Measurements from ENCODE around the gene ZFP36L1.

The ZFP36L1 gene, protein sequence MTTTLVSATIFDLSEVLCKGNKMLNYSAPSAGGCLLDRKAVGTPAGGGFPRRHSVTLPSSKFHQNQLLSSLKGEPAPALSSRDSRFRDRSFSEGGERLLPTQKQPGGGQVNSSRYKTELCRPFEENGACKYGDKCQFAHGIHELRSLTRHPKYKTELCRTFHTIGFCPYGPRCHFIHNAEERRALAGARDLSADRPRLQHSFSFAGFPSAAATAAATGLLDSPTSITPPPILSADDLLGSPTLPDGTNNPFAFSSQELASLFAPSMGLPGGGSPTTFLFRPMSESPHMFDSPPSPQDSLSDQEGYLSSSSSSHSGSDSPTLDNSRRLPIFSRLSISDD

DNA sequence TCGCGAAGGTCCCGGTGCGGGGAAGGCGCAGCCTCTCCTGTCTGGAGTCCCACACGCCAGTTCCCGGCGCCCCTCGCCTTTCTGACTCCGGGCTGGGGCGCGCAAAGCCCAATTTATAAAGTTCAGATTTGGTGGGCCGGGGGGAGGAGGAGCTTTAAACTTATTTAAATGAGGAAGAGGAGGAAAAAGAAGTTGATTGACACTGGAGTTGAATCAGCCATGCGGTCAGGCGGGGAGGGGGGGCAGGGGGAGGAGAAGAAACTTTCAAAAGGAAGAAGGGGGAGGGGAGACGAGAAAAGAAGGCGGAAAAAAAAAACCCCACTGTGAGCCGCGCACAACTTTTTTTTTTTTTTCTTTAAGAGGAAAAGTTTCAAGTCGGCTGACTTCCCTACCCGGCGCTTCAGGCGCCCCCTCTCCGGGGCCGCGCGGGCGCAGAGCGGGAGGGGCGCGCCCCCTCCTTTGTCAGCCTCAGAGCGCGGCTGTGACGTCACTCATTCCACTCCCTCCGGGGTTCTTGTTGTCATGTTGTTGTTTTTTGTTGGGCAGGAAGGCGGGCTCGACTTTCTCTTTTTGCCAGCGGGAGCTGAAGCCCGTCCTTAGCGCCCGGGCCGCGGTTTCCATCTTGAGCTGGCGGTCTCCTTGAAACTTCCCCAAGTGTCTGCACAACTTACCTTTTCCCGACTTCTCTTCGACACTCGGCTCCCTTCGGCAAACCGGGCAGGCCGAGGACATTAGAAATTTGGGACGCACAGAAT lies at the start of gene ZFP36L1:
Gene ZFP36L1, minus strand, starts transcription at position 89 of the 755 bp plus-strand sequence. CDS start 129 bp downstream, outside the sequence.
- peak; percentile 97 for DNase-seq (ENCODE audit: low spot score)

DNA sequence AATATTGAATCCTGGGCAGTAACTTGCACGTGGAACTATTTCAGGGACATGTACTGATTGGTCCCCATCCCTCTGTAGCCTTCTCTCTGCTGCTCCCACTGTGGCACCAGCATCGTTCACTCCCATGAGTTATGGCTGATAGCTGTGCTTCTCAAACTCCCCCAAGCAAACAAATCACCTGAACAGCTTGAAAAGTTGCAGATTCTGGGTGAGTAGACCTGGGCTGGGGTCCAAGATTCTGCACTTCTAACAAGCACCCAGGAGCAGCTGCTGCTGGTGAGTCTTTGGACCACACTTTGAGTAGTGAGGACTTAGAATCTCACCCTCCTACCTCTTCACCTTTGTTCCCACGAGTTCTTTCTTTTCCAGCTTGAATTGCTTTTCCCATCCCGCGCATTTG lies 49.4 kb upstream of the ZFP36L1 start:
- DNase-seq (ENCODE audit: low spot score) = no peak

DNA sequence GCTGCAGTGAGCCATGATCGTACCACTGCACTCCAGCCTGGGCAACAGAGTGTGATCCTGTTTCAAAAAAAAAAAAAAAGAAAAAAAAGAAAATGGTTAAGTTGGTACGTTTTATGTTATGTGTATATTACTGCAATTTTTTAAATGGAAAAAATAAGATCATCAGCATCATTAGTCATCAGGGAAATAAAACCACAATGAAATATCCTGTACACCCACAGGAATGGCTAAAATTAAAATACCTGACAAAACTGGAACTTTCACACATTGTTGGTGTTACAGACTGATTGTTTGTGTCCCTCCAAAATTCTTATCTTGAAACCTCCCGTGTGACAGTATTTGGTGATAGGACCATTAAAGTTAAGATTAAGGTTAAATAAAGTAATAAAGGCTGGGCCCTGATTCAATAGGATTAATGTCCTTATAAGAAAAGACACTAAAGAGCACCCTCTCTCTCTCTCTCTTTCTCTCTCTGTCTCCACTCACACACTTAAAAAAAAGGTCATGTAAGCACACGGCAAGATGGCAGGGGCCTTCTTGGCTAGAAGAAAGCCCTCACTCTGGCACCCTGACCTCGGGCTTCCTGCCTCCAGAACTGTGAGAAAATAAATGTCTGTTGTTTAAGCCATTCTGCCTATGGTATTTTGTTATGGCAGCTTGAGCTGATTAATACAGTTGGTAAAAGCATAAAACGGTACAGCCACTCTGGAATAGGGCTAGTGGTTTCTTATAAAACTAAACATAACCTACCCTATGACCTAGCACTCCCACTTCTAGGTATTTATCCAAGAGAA lies 48.3 kb upstream of the ZFP36L1 start:
- DNase-seq (ENCODE audit: low spot score) = peak; percentile 26

DNA sequence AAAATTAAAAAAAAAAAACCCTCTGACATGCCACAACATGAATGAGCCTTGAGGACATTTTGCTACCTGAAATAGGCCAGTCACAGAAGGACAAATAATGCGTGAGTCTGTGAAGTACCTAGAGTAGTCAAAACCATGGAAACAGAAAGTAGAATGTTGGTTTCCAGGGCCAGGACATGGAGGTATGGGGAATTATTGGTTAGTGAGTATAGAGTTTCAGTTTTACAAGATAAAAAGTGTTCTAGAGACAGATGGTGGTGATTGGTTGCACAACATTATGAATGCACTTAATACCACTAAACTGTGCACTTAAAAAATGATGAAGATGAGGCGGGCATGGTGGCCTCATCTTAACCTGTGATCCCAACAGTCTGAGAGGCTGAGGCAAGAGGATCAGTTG lies 47.6 kb upstream of the ZFP36L1 start:
- no peak for DNase-seq (ENCODE audit: low spot score)

DNA sequence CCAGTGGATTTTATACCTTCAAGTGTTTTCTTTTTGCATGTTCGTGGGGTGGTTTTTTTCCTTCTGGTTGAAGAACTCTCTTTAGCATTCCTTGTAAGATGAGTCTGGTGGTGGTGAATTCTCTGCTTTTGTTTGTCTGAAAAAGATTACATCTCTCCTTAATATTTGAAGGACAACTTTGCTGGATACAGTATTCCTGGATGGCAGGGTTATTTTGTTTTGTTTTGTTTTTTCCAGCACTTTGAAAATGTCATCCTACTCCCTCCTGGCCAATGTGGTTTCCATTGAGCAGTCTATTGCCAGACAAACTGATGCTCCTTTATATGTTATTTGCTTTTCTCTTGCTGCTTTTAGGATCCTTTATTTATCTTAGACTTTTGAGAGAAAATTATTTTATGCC lies 43.2 kb upstream of the ZFP36L1 start:
- no peak for DNase-seq (ENCODE audit: low spot score)

DNA sequence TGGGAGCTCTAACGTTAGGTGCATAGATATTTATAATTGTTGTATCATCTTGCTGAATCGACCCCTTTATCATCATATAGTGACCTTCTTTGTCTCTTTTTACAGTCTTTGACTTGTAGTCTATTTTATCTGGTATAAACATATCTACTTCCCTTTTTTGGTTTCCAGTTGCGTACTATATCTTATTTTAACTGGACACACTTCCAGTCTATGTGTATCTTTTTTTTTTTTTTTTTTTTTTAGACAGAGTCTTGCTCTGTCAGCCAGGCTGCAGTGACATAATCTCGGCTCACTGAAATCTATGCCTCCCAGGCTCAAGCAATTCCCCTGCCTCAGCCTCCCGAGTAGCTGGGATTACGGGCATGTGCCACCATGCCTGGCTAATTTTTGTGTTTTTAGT lies 41.9 kb upstream of the ZFP36L1 start:
- no peak for DNase-seq (ENCODE audit: low spot score)

DNA sequence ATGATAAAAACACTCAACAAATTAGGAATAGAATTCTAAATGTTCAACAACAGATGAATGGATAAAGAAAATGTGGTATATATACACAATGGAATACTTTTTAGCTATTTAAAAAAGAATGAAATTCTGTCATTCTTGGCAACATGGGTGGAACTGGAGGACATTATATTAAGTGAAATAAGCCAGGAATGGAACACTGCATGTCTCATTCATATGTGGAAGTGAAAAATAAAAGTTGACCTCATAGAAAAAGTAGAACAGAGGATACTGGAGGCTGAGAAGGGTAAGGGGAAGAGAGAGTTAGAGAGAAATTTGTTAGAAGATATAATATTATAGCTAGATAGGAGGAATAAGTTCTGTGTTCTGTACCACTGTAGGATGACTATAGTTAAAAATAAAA lies 35.8 kb upstream of the ZFP36L1 start:
- no peak for DNase-seq (ENCODE audit: low spot score)

DNA sequence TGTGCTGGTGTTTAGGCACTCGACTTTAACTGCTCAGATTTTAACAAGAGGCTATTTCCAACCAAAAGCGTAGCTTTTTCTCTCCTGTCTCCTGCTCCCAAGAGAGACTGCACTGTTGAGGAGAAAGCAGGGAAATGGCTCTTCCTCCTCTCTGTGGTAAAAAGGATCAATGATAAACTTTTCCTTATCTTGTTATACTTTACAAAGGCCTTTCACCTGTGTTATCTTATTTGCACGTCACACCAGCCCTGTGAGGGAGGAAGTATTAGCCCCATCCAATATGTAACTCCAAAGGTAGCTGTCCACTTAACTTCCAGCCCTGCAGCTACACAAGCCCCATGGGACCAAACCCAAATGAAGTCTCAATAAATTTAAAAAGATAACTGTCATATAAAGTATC lies 32.9 kb upstream of the ZFP36L1 start:
- DNase-seq (ENCODE audit: low spot score) = no peak

DNA sequence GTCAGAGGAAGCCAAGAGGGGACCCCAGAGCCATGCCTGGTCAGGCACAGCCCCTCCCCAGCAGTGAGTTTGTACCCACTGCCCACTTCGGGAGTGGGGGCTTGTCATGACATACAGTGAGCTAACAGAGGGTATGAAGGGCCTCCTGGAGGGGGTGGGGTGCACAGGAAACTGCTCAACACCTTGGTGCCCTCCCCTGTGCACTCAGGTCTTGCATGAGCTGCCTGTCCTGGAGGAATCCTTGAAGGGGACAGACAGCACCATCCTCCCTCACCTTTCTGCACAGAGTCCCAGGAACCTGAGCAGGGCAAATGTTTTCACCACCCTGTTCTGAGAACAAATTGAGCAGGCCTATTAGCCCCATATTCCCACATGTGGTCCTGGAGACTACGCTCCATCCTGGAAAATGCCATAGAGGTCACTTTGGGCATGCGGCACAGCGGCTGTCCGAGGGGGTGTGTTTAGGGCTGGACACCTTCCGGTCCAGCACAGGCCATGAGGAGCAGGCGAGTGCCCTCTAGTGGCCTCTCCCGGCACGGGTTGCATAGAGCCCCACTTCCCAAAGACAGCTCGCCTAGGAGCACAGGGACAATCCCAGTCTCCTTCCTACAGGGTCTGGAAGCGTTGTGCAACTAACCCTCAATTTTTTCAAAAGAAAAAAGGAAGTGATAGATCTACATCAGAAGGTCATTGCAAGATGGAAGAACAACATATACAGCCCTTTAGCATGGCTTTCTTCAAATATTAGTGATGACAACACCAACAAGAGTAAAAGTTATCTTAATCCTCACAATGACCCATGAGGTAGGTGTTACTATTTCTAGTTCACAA lies 31.9 kb upstream of the ZFP36L1 start:
- DNase-seq (ENCODE audit: low spot score) = peak; percentile 70

DNA sequence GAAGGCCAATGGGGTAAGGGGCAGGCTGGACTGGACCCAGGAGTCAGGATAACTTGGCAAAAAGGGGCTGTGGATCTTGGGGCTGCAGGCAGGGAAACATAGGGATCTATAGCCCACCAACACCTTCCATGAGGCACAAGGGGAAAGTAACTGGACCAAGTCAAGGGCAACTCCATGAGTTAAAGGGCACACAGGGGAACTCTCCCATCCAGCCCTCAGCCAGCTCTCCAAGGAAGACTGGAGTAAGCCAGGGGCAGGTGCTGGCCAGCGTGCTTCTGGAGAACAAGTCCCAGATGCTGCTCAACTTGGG lies 31.3 kb upstream of the ZFP36L1 start:
- no peak for DNase-seq (ENCODE audit: low spot score)

DNA sequence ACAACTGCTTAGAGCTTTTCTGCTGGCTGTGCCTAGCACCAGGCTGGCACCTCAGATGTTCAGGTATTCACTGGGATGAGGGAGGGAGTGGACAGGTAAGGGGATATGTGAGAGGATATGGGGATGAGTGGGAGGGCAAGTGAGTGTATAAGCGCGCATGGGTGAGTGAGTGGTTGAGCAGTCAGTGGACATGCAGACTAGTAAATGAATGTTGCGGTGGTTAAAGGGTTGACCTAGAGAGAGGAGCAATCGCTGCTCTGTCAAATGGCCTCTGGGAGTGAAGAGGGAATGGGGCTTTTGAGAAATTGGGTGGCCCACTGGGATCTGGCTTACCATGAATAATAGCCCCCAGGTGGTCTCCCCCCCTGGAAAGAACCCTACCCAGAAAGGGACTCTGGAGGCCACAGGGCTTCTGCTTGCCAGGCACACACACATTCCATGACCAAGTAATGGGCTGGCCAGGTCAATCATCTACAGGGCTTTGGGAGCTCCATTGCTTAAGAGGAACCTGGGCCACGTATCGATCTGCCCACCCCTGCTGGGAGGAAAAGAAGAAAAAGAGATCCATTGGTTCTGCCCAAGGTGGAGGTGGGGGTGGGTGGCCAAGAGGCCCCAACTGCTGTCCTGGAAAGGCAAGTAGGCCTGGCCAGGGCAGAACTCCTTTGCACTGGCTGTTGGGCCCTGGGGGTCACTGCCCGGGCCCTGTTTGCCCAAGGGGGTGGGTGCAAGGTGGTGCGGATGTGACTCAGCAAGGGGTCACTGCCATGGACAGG lies 30.8 kb upstream of the ZFP36L1 start:
- no peak for DNase-seq (ENCODE audit: low spot score)

DNA sequence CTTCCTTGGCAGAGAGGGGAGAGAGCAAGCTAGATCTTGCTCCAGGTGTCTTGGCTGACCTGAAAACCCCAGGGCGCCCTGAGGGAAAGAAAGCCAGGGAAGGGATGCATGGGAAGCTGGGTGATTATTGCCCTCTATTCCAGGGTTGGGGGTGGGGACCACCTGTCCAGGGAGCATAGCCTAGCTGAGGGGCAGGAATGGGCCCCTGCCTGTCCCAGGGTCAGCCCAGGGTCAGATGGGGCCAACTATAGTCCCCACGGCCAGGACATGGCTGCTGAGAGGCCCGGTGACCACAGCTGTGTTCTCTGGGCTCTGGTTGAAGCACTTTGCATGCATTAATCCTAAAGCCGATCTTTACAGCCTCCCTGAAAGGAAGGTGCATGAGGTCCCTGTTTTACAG lies 30.1 kb upstream of the ZFP36L1 start:
- no peak for DNase-seq (ENCODE audit: low spot score)

DNA sequence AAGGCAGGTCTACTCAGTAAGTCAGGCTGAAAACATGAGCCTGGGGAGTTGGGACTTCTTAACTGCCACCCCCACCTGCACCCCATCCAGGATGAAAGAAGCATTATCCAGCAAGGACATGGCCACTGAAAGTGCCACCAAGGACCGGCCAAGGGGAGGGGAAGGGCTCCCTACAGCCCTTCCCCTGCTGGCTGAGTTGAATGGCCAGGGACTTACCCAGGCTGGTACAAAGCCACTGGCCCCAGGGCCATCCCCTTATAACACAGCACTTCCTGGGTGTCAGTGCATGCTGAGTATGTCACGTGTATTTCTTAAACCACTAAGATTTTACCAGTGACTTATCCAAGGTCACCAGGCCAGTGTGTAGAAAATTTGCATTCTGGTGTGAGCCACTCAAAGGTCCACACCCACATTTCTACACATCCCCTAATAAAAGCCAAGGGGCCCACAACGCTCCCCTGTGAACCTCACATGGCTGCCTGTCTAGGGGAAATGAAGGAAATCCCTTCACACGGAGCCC lies 29.3 kb upstream of the ZFP36L1 start:
- DNase-seq (ENCODE audit: low spot score) = no peak

DNA sequence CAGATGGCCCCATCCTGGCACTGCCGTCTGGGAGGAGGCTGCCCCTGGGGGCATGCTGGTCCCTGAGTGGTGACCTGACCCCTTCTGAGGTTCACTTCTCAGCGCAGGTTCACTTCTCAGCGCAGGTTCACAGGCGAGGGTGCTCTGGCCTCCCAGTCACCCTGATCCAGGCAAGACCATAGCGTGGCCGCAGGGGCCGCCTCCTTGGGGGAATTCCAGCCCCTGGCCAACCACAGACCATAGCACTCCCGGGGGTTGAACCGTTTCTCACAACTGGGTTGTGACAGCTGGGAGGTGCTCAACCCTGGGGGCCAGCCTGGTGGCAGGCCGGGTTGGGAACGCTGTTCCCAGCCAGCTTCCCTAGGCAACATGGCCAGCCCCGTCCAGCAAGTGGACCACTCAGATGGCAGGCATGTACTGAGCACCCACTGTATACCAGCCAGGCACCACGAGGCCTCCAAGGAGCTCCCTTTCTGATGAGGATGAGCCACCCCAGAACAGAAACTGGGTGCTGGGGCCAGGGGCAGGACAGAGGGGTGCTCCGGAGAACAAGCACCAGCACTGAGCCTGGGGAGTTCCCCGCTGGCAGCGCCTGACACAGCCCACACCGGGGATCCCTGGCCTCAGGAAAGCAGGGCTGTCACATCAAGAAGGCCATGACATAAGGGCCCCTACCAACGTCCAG lies 28.3 kb upstream of the ZFP36L1 start:
- DNase-seq (ENCODE audit: low spot score) = no peak

DNA sequence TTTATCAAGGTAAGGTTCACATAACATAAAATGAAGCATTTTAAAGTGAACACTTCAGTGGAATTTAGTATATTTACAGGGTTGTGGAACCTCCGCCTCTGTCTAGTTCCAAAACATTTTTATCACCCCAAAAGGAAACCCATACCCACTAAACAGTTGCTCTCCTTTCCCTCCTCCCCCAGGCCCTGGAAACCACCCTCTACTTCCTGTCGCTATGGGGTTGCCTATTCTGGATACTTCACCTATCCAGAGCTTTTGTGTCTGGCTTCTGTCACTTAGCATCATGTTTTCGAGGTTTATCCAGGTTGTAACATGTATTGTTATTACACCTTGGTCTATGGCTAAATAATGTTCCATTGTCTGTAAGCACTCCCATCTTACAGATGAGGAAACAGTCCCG lies 27.7 kb upstream of the ZFP36L1 start:
- no peak for DNase-seq (ENCODE audit: low spot score)

DNA sequence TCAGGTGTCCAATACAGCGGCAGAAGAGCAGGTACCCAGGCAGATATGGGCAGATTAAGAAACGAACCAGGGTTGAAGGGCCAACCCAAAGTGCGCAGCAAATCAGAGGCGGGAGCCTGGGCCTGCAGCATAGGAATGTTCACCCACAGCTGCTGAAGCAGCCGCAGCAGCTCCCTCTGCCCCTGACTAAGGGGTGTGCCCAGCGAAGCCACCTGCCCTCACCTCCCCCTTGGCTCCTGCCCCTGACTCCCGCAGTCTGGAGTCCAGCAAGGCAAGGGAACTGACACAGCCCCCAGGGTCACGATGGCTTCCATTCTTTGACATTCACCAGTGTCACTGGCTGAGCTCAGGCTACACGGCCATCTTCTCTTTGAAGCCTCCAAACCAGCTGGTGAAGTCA lies 27.3 kb upstream of the ZFP36L1 start:
- DNase-seq (ENCODE audit: low spot score) = no peak

DNA sequence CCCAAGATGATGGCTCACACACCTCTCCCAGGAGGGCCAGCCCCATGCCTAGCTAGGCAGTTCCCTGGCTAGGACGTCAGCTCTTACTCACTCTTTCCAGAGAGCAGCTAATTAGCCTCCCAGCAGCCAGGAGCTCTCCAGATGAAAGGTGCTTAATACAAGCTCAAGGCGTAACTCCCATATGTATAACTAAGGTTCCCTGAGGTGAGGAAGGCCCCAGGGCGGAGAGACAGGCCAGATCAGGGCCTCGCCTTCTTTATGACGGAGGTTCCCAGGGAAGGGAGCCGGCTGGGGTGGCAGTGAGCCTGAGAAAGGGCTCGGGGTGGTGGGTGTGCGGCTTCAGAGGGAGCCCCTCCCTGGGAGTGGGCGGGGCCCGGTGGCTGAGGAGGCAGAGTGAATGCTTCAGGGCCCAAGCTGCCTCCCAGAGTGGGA lies 26.4 kb upstream of the ZFP36L1 start:
- DNase-seq (ENCODE audit: low spot score) = no peak

DNA sequence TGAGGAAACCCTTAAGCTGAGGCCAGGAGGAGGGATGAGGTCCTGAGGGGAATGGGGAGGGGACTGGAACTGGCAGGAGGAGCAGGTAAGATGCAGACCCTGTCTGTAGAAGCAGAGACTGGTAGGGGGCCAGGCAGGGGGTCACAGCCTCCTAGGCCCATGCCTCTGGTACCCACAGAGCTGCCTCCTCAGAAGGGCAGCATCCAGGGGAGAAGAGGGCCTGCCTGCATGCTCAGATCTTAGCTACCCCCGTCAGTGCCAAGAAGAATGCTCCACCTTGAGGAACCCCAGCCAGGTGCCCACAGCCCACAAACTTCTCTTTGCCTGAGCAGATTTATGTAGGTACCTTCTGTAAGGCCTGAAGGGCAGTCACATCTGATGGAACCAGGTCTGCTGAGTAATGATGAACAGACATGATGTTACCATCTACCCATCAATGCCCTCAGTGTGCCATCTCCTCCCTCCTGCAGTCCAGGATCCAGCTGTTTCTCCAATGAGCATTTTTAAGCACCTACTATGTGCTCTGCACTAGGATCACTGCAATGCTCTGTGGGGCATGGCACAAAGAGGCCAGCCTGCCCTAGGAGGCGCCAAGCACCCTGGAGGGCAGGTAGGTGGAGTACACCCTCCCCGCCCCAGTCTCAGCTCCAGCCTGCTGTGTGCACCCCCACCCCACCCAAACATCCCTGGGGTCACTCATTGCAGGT lies 24.8 kb upstream of the ZFP36L1 start:
- no peak for DNase-seq (ENCODE audit: low spot score)

DNA sequence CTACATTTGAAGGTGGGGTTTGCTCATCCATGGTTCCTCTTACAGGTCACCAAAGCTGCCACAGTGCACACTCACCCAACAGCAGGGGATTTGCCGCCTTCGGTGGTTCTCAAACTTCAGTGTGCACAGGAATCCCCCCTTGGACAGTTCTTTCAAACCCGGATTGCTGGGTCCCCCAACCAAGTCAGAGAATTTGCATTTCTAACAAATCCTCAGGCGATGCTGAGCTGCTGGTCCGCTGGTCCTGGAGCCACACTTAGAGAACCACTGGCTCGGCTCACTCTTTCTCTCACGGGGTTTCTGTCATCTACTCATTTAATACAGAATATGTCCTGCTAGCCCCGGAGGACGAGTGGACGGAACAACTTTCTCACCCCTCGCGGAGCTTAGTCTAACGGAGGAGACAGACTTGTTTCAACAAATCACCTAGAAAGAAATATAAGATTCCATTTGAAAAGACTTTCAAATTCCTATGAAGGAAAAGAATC lies 24.1 kb upstream of the ZFP36L1 start:
- no peak for DNase-seq (ENCODE audit: low spot score)

Data from kidney capillary endothelial cell (primary cell).